GM23338 (cell line): ENCODE results near the gene GALNT9. TPM values are rescaled to one million over a fixed set of nuclear protein-coding genes. Genes with fewer than 3 reads are reported as not detected.

Experiments used
- ATAC-seq: fragments of 200-7000 bp; cut with Tn5 transposase; 3 replicates; pipeline ENCODE4 v1.9.1; 2020
- DNase-seq: peaks from one replicate; pipeline ENCODE4 v3.0.0-alpha.2; 2015; ENCODE audit warnings: low spot score
- H2AFZ ChIP-seq: fragments of 200-600 bp; sonication (generic); 2 replicates; pipeline ENCODE4 v1.8.0; 2016; ENCODE audit warnings: antibody characterized with exemption, mild to moderate bottlenecking, moderate library complexity
- H3F3A ChIP-seq: fragments of 200-600 bp; sonication (generic); replicated peaks from 2 replicates; pipeline ENCODE4 v1.8.0; 2017; ENCODE audit warnings: antibody characterized with exemption, mixed run types, low read depth
- H3K27ac ChIP-seq: fragments of 200-600 bp; sonication (generic); 2 replicates; pipeline ENCODE4 v1.6.1; 2016; ENCODE audit warnings: low read depth
- H3K27me3 ChIP-seq: fragments of 200-600 bp; sonication (generic); 2 replicates; pipeline ENCODE4 v1.8.0; 2016; ENCODE audit warnings: mild to moderate bottlenecking, mixed run types, moderate library complexity; ENCODE audit not compliant: insufficient read depth
- H3K36me3 ChIP-seq: fragments of 200-600 bp; sonication (generic); 2 replicates; pipeline ENCODE4 v1.8.0; 2016; ENCODE audit warnings: mild to moderate bottlenecking; ENCODE audit not compliant: insufficient read depth
- H3K4me1 ChIP-seq: fragments of 200-600 bp; sonication (generic); 2 replicates; pipeline ENCODE4 v1.8.0; 2016; ENCODE audit warnings: mild to moderate bottlenecking, moderate library complexity; ENCODE audit not compliant: insufficient read depth
- H3K4me2 ChIP-seq: fragments of 200-600 bp; sonication (generic); 2 replicates; pipeline ENCODE4 v1.7.1; 2017; ENCODE audit warnings: mixed run types
- H3K4me3 ChIP-seq: fragments of 200-600 bp; sonication (generic); 2 replicates; pipeline ENCODE4 v1.6.1; 2016; ENCODE audit warnings: mixed run types
- H3K79me2 ChIP-seq: fragments of 200-600 bp; sonication (generic); replicated peaks from 2 replicates; pipeline ENCODE4 v1.8.0; 2017; ENCODE audit warnings: mild to moderate bottlenecking; ENCODE audit not compliant: insufficient read depth
- H3K9me2 ChIP-seq: fragments of 200-600 bp; sonication (generic); 2 replicates; pipeline ENCODE4 v1.8.0; 2017; ENCODE audit not compliant: insufficient read depth
- H4K20me1 ChIP-seq: fragments of 200-600 bp; sonication (generic); replicated peaks from 2 replicates; pipeline ENCODE4 v1.8.0; 2017; ENCODE audit warnings: mild to moderate bottlenecking; ENCODE audit not compliant: insufficient read depth
- H3K27ac Mint-ChIP-seq: 2 replicates; pipeline ENCODE4 v1.8.0; 2020; ENCODE audit warnings: inconsistent platforms, mild to moderate bottlenecking, moderate library complexity, mixed read lengths
- H3K27me3 Mint-ChIP-seq: 3 replicates; pipeline ENCODE4 v1.8.0; 2022; ENCODE audit warnings: low read depth, mild to moderate bottlenecking, moderate library complexity, mixed read lengths, inconsistent platforms; ENCODE audit not compliant: insufficient read depth, poor library complexity
- H3K36me3 Mint-ChIP-seq: 3 replicates; pipeline ENCODE4 v1.8.0; 2021; ENCODE audit warnings: low read depth, mild to moderate bottlenecking, inconsistent platforms, moderate library complexity, mixed read lengths
- H3K4me1 Mint-ChIP-seq: 3 replicates; pipeline ENCODE4 v1.8.0; 2020; ENCODE audit warnings: mild to moderate bottlenecking, inconsistent platforms, mixed read lengths
- H3K4me3 Mint-ChIP-seq: 3 replicates; pipeline ENCODE4 v1.8.0; 2021; ENCODE audit warnings: moderate library complexity, mild to moderate bottlenecking, inconsistent platforms, mixed read lengths
- H3K9me3 Mint-ChIP-seq: 3 replicates; pipeline ENCODE4 v1.8.0; 2020; ENCODE audit warnings: moderate library complexity, mild to moderate bottlenecking, inconsistent platforms, mixed read lengths
- CREB1 ChIP-seq: fragments of 250-450 bp; sonication (Bioruptor Pico); IDR thresholded peaks from 2 replicates; pipeline ENCODE4 v1.5.0; 2020; ENCODE audit warnings: low read depth, mild to moderate bottlenecking, moderate library complexity
- ETS1 ChIP-seq: IDR thresholded peaks from 2 replicates; pipeline ENCODE4 v1.6.1; 2016; ENCODE audit warnings: antibody characterized with exemption
- STAT1 ChIP-seq: IDR thresholded peaks from one replicate; pipeline ENCODE4 v1.6.1; 2016; ENCODE audit warnings: antibody characterized with exemption; ENCODE audit not compliant: unreplicated experiment
- ZNF114 ChIP-seq: fragments of 250-450 bp; sonication (Bioruptor Pico); IDR thresholded peaks from 2 replicates; pipeline ENCODE4 v1.5.0; 2020; ENCODE audit warnings: mild to moderate bottlenecking, moderate library complexity
- ZNF331 ChIP-seq: fragments of 250-450 bp; sonication (Bioruptor Pico); IDR thresholded peaks from 2 replicates; pipeline ENCODE4 v1.5.0; 2020; ENCODE audit warnings: low read depth, mild to moderate bottlenecking, moderate library complexity
- ZNF462 ChIP-seq: fragments of 250-450 bp; sonication (Bioruptor Pico); IDR thresholded peaks from 2 replicates; pipeline ENCODE4 v1.5.0; 2020; ENCODE audit warnings: mild to moderate bottlenecking, moderate library complexity
- polyA plus RNA-seq: library from polyadenylated mRNA; unstranded; fragments of >200 nt; fragmentation: Nextera tagmentation; extraction: Ambion mirVana; gene quantifications from 2 replicates; pipeline ENCODE4 v1.2.1, GENCODE V29; 2016
- total RNA-seq: library from RNA; depleted of rRNA; stranded (reverse); fragments of >200 nt; shearing (Covaris generic); gene quantifications from 2 replicates; pipeline ENCODE4 v1.2.3, GENCODE V29; 2014

GALNT9 gene
- total and polyA plus RNA-seq, 2 experiments from 2014 or later: 0.81 to 2.5 TPM

GRCh38 chr12:132287391-132288238 lies 41.8 kb downstream of the GALNT9 start:
- TF ChIP-seq STAT1 (no peak), ZNF114 (no peak)

GRCh38 chr12:132286912-132287311 lies 42.5 kb downstream of the GALNT9 start:
- DNase-seq: no peak
- Histone ChIP-seq H3K27me3 (no peaks in the 10 kb centered on the region), H3K4me3 (no peak overlapping the region), H2AFZ (no peak overlapping the region), H3K27ac (no peak overlapping the region), H3K4me2 (no peak overlapping the region), H3F3A (peaks cover 5% of the 10 kb centered on the region; the same call in 1 of the 2 replicates), H3K9me2 (no peaks in the 10 kb centered on the region), H3K79me2 (no peaks in the 10 kb centered on the region), H3K36me3 (no peaks in the 10 kb centered on the region), H4K20me1 (no peaks in the 10 kb centered on the region), H3K4me1 (peaks cover 4% of the 10 kb centered on the region; the same call in 1 of the 2 replicates)
- no peak overlapping the region for H3K27ac Mint-ChIP-seq
- H3K36me3 Mint-ChIP-seq: peaks cover under 1% of the 10 kb centered on the region; the same call in 1 of the 3 replicates
- peaks cover 15% of the 10 kb centered on the region for H3K27me3 Mint-ChIP-seq
- no peak overlapping the region for H3K4me3 Mint-ChIP-seq
- TF ChIP-seq ZNF462 (CRISPR knock-in tag) (no peak), ETS1 (no peak), ZNF331 (CRISPR knock-in tag) (no peak), CREB1 (CRISPR knock-in tag) (no peak)
- peaks cover 7% of the 10 kb centered on the region for H3K9me3 Mint-ChIP-seq
- peaks cover 41% of the 10 kb centered on the region for H3K4me1 Mint-ChIP-seq
- no peak for ATAC-seq

More at GRCh38 chr12:132287391-132288238, 41.8 kb downstream of the GALNT9 start:
- no peak overlapping the region for H3K27ac ChIP-seq
- no peaks in the 10 kb centered on the region for H3K79me2 ChIP-seq
- H3K9me3 Mint-ChIP-seq: peaks cover 10% of the 10 kb centered on the region
- H3K36me3 Mint-ChIP-seq: peaks cover 2% of the 10 kb centered on the region; the same call in 1 of the 3 replicates
- no peaks in the 10 kb centered on the region for H3K36me3 ChIP-seq
- no peaks in the 10 kb centered on the region for H4K20me1 ChIP-seq
- no peak overlapping the region for H3K4me3 ChIP-seq
- H3K4me1 ChIP-seq: peaks cover 4% of the 10 kb centered on the region; the same call in 1 of the 2 replicates
- no peak overlapping the region for H2AFZ ChIP-seq
- no peaks in the 10 kb centered on the region for H3K27me3 ChIP-seq
- H3K27ac Mint-ChIP-seq: no peak overlapping the region
- DNase-seq (no peak), ATAC-seq (no peak)
- H3F3A ChIP-seq: peaks cover 5% of the 10 kb centered on the region; the same call in 1 of the 2 replicates
- H3K4me3 Mint-ChIP-seq: no peak overlapping the region
- H3K4me2 ChIP-seq: no peak overlapping the region
- no peaks in the 10 kb centered on the region for H3K9me2 ChIP-seq
- peaks cover 37% of the 10 kb centered on the region for H3K4me1 Mint-ChIP-seq
- H3K27me3 Mint-ChIP-seq: peaks cover 16% of the 10 kb centered on the region
